Measurements from ENCODE around the gene HLF.

Gene HLF

DNA sequence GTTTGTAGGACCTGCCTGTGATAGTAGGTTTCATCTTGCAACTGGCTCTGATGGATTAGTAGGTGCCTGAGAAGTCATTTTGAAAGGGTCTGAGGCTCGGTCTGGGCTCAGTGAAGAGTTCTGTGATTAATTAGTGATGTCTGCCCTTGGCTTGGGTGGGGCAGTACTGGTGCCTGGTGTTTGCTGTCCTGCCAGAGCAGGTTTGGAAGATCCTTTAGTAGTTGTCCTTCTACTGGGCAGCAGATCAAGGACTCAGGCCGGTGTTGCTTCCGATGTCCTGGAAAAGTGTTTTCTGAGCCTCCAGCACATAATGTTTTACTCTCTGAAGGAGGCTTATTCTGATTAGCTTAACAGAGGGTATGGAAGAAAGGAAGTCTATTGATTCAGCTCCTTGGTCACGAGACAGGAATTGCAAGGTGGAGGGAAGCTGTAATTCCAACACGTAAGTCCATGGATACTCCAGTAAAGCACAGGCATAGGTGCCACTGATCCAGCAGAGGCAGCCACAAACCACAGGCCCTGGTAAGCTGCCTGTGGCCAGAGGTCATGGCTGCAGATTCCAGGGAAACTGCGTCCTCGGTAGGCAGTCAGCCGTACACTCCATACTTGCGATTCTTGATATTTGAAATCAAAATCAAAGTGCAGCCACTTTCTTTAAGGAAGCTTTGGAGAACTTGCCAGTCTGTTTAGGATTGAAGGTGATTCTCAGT is 18.7 kb downstream of the HLF start:
- no peaks in the 10 kb centered on the region for H3K27me3 Mint-ChIP-seq (ENCODE audit: low read depth)
- H3K27ac Mint-ChIP-seq = peak overlapping the region; percentile 90 to 98 (median 97)
- no peaks in the 10 kb centered on the region for H3K9me3 Mint-ChIP-seq
- no peak overlapping the region for H3K4me3 Mint-ChIP-seq
- H3K36me3 Mint-ChIP-seq (ENCODE audit: low read depth) = peaks cover 7% of the 10 kb centered on the region
- TF ChIP-seq, protein P1, sequence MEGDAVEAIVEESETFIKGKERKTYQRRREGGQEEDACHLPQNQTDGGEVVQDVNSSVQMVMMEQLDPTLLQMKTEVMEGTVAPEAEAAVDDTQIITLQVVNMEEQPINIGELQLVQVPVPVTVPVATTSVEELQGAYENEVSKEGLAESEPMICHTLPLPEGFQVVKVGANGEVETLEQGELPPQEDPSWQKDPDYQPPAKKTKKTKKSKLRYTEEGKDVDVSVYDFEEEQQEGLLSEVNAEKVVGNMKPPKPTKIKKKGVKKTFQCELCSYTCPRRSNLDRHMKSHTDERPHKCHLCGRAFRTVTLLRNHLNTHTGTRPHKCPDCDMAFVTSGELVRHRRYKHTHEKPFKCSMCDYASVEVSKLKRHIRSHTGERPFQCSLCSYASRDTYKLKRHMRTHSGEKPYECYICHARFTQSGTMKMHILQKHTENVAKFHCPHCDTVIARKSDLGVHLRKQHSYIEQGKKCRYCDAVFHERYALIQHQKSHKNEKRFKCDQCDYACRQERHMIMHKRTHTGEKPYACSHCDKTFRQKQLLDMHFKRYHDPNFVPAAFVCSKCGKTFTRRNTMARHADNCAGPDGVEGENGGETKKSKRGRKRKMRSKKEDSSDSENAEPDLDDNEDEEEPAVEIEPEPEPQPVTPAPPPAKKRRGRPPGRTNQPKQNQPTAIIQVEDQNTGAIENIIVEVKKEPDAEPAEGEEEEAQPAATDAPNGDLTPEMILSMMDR (IDR thresholded peaks at IDR 0.05; ENCODE audit: unreplicated experiment in 3 of 3) = no peak
- H3K4me1 Mint-ChIP-seq = peaks cover 36% of the 10 kb centered on the region

DNA sequence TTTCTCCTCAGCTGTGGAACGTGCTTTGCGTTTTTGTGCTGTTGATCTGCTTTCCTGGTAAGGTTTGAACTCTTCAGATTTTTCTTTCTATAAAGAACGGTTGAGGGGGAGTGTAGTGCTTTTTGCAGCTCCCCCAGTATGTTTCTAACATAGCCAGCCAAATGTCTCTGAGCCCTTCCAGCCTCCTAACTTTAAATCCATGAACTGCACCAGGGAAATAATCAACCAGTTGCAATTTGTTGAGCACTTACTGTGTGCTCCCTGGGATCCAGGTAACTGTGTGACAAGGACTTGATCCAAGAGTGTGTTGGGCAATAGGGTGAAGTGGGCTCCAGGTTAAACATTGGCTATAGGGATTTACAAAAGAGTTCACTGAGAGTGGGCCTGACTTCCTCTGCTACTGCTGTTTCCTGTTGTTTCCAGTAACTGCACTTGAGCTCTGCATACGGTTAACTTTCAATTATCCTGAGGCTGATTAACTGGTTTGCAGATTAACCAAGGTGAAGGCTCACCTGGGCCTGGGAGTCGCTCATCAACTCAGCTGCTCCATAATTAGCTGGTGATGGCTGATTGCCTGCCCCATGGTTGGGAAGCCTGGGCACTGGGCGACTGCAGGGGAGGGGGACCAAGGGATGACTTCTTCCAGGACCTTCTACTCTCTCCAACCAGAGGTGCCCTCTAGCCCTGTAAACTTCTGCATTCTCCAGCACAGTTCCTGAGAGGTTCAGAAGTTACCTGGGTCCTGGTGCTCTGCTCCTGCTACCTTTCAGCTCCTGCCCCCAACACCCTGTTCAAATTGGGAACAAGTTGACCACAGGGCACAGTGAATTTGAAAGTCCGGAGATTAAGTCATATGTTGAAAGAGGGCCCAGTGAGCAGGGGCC is 19.5 kb downstream of the HLF start:
- Mint-ChIP-seq H3K9me3 (no peaks in the 10 kb centered on the region), H3K4me1 (peaks cover 36% of the 10 kb centered on the region), H3K27ac (peak overlapping the region; percentile 90 to 98 (median 97)), H3K27me3 (ENCODE audit: low read depth) (no peaks in the 10 kb centered on the region), H3K4me3 (no peak overlapping the region), H3K36me3 (ENCODE audit: low read depth) (peaks cover 7% of the 10 kb centered on the region)
- TF ChIP-seq, protein P1 (IDR thresholded peaks at IDR 0.05; ENCODE audit: unreplicated experiment in 3 of 3) = no peak

DNA sequence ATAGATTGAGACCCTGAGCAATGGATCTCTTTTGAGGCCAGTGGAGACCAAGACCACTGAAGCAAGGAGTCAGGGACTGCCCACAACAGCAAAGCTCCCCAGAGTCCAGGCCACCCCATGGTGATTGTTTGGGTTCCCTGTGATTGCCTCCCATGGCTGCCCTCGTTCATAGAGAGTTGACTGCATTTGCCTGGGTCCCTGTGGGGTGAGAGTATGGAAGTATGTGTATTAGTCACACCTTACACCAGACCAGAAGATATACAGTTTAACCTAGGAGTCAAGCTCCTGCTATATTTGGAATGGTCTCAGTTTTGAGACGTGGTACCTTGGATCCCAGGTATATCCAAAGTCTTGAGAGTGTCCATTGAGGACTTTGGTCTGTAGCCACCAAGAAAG is 20.2 kb downstream of the HLF start:
- TF ChIP-seq, protein P1 (IDR thresholded peaks at IDR 0.05; ENCODE audit: unreplicated experiment in 3 of 3) = no peak
- Mint-ChIP-seq H3K36me3 (ENCODE audit: low read depth) (peaks cover 7% of the 10 kb centered on the region), H3K27ac (peak overlapping the region; percentile 90 to 98 (median 97)), H3K4me3 (no peak overlapping the region), H3K9me3 (no peaks in the 10 kb centered on the region), H3K27me3 (ENCODE audit: low read depth) (no peaks in the 10 kb centered on the region), H3K4me1 (peaks cover 36% of the 10 kb centered on the region)

DNA sequence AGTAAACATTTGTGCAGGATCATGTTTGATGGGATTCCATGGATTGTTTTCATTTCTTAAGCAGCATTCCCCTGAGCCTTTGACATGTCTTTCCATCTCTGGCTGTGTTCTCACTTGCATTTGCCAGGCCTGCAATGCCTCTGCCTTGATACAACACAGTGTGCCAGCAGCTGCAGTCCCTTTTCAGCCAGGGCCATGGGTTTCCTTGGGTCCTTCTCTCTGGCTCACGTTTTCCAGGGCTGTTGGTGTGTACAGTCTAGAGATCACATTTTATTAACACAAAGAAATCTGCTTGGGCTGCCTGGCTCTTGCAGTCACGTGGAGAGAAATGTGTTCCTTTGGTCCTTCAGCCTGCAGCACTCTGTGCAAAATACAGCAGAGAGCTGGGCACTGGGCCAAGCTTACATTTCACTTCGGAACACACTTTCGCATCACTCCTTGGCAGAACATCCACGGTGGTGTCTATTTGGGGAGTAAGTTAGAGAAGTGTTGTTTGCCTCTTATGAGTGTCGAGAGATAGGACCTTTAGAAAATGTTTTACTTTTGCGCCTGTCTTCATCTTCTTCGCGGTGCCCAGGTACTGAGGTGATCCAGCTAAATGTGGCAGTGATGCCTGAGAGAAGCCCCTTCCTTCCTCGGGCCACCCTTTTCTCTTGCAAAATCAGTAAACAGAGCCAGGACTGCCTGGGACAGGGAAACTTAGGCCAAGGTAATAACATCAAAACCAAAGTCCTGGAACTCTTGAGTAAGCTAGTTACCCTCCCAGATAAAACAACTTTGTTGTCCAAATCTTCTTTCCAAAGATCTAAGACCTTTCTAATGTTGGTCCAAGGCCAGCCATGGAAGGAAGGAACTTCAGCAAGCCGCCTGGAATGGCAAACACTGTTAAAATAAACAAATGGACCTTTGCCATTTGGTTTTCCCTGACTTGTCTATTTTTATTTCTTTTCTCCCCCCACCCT is 20.9 kb downstream of the HLF start:
- Mint-ChIP-seq H3K4me3 (peak overlapping the region in 2 of 3 experiments; percentile 36 to 55), H3K4me1 (peaks cover 36% of the 10 kb centered on the region), H3K27ac (peak overlapping the region; percentile 90 to 98 (median 97)), H3K9me3 (peaks cover 4% of the 10 kb centered on the region), H3K36me3 (ENCODE audit: low read depth) (peaks cover 10% of the 10 kb centered on the region), H3K27me3 (ENCODE audit: low read depth) (no peaks in the 10 kb centered on the region)
- TF ChIP-seq, protein P1 (IDR thresholded peaks at IDR 0.05; ENCODE audit: unreplicated experiment in 3 of 3) = no peak

DNA sequence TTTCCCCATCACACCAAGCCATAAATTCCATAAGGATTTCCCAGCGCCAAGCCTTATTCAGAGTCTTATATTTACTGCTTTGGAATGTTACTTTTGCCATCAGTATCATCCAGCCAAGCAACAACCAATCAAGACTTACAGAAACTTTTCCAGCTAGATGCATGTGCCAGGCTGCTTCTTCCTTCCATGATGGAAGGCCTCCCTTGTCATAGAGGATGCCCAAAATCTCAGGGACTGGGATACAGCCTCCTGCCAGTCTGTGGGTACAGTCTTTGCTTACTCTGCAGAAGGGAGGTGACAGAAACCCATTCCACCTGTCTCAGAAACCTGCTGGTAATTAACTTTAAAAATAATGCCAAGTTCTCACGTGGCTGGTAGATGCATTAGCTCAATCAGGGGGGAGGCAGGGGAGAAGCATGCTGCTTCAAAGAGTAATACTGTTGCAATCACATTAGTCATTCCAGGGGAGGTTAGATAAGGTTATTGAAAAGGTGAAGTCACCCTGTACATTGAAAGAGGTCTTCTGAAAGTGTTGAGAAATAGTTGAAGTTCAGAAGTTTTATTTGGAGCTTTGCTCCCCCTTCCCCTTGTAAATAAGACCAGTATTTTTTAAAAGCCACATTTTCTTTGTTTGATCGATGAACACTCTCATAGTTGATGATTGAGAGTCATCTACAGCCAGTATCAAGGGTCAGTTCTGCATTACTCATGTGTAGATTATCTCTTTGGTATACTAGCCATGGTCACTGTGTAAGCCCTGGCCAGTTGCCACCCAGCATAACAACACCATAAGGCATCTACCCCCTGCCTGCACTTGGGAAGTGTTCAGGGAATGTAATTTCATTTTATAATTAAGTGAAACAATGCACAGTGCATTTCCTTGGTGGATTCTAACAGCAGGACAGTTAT is 22.2 kb downstream of the HLF start:
- TF ChIP-seq, protein P1 (IDR thresholded peaks at IDR 0.05; ENCODE audit: unreplicated experiment in 3 of 3) = no peak
- no peak overlapping the region for H3K4me3 Mint-ChIP-seq
- H3K27me3 Mint-ChIP-seq (ENCODE audit: low read depth) = no peaks in the 10 kb centered on the region
- H3K4me1 Mint-ChIP-seq = peaks cover 36% of the 10 kb centered on the region
- peaks cover 12% of the 10 kb centered on the region for H3K36me3 Mint-ChIP-seq (ENCODE audit: low read depth)
- H3K9me3 Mint-ChIP-seq = peaks cover 13% of the 10 kb centered on the region
- H3K27ac Mint-ChIP-seq = peak overlapping the region; percentile 50 to 98 (median 82)

All from nephron (organoid).